Measurements from ENCODE around the gene RNF7.
"Not testable (repeated sequence)": the region's sequence is repeated elsewhere in the genome, so short reads cannot be mapped to it uniquely, and the experiment has no call there.

DNA sequence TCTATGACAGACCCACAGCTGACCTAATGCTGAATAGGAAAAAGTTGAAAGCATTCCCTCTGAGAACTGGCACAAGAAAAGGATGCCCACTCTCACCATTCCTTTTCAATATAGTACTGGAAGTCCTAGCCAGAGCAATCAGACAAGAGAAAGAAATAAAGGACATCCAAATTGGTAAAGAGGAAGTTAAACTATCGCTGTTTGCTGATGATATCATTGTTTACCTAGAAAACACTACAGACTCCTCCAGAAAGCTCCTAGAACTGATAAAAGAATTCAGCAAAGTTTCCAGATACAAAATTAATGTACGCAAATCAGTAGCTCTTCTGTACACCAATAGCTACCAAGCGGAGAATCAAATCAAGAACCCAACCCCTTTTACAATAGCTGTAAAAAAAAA is 34.7 kb upstream of the RNF7 start:
- TF ChIP-seq, protein P1, sequence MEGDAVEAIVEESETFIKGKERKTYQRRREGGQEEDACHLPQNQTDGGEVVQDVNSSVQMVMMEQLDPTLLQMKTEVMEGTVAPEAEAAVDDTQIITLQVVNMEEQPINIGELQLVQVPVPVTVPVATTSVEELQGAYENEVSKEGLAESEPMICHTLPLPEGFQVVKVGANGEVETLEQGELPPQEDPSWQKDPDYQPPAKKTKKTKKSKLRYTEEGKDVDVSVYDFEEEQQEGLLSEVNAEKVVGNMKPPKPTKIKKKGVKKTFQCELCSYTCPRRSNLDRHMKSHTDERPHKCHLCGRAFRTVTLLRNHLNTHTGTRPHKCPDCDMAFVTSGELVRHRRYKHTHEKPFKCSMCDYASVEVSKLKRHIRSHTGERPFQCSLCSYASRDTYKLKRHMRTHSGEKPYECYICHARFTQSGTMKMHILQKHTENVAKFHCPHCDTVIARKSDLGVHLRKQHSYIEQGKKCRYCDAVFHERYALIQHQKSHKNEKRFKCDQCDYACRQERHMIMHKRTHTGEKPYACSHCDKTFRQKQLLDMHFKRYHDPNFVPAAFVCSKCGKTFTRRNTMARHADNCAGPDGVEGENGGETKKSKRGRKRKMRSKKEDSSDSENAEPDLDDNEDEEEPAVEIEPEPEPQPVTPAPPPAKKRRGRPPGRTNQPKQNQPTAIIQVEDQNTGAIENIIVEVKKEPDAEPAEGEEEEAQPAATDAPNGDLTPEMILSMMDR (IDR thresholded peaks at IDR 0.05; ENCODE audit: extremely low read depth in 1 of 2, insufficient read depth in 1 of 2, low read depth in 1 of 2, low read length in 2 of 2) = not testable (repeated sequence)
- not testable (repeated sequence) for TF ChIP-seq POLR2AphosphoS5 (IDR thresholded peaks at IDR 0.05; ENCODE audit: insufficient read depth, low read depth, low read length); MYC (IDR thresholded peaks at IDR 0.05; ENCODE audit: low read depth, low read length); EZH2 (IDR thresholded peaks at IDR 0.05; ENCODE audit: borderline replicate concordance, low read depth, low read length, severe bottlenecking)
